ENCODE measurements around the gene ZNF283.
A peak's percentile ranks its signal among the peaks of the same experiment; 100 is the strongest.

The ZNF283 gene

DNA sequence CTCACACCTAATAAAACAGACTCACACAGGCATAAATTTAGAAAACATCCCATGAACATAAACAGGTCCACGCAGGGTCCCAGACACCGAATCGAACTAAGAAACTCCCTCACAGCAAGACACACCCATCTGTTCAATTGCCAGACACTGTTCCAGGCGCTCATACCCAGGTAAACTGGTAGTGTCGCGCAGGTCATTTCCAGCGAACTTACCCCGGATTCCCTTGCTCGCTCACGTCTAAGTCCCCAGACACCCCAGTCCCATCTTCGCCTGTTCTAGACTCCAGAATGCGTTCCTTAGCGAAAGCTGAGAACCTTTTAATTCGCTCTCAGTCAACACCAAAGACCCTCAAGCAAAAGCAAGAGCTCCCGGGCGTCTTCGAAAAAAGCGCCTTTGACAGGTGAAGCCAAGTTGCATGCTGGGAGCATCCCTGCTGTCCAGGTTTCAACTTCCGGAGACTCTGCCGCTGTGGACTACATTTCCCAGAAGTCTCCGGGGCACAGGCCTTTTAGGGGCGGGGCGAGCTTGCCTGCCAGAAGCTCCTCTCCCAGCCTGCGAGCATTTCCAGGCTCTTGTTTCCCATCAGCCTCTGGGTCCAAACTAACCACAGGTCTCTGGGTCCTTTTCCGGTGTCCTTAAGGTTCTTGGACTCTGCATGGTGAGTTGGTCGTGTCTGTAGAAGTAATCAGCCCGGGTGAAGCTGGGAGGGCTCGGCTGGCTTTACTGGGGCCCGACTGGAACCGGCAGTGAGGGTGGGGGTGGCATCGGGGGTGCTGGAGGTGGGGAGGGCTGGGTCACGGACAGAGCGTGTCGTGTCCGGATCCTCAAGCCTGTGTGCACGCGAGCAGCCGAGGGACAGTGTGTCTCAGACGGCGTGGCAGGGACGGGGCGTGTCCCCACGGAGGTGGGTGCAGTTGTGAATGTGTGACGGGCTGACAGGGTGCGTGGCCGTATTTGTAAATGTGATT is at the start of gene ZNF283:
ZNF283 (plus strand) TSS at position 535 of the 968 bp plus-strand sequence. CDS start 6,184 bp downstream, outside the sequence.
- DNase-seq (ENCODE audit: low read depth), result peak; percentile 92

DNA sequence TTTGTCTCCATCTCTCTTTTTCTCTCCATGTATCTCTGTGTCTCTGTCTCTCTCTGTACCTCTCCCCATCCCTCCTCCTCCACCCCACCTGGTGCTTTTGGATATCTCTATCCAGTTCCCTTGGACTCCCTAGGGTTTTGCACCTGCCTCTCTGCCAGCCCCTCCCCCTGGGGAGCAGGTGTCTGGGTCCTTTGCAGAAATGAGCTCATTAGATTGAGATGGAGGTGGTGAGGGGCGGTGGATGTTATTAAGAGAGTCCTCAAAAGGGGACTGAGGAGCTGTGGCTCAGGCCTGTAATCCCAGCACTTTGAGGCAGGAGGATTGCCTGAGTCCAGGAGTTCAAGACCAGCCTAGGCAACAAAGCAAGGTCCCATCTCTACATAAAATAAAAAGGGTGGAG is 48.5 kb upstream of the ZNF283 start:
- no peak for DNase-seq (ENCODE audit: low read depth)

DNA sequence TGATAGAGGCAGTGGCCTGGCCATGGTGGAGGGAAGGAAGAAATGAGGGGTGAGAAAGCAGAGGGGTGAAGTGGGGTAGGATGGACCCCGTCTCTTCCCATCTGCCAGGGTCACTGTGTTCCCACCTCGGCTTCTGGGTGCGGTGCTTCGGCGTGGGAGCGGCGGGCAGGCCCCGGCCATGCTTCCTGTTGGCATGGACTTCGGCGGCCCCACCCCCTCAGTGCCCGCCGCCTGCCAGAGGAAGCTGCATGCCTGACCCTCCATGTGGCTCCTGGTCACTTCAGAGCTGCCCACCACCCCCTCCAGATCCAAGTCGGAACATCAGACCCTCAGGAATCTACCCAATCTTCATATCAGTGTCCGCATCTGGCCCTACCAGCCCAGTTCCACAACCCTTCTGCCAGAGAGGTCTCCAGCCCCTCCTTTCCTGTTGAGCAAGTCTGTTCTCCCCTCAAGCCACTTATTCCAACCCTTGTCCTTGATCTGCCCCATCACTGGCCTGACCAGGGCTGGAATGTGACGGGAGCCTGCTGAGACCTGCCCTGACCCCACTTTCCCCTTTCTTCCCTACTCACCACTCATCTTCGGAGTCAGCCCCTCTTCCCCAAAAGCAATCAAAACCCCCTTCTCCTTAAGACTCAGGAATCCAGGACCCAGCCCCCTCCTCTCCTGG is 47.8 kb upstream of the ZNF283 start:
- no peak for DNase-seq (ENCODE audit: low read depth)

DNA sequence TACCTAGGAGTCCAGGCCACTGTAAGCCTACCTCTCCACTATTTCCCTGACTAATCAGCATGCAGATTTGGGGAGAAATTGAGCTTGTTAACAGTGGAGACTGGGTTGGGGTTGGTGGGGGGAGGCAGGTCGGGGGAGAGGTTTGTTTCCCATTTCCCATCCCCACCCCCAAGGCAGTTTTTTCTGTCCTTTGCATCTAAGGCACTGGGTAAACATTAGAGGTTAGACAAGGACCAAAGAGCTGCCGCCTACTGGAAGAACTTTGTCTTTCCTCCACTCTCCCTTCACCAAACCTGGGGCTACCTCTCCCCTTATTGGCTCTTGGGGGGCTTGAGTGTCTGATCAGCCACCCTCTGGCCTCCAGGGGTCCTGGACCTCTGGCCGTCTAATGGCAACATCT is 47.3 kb upstream of the ZNF283 start:
- DNase-seq (ENCODE audit: low read depth), result no peak

DNA sequence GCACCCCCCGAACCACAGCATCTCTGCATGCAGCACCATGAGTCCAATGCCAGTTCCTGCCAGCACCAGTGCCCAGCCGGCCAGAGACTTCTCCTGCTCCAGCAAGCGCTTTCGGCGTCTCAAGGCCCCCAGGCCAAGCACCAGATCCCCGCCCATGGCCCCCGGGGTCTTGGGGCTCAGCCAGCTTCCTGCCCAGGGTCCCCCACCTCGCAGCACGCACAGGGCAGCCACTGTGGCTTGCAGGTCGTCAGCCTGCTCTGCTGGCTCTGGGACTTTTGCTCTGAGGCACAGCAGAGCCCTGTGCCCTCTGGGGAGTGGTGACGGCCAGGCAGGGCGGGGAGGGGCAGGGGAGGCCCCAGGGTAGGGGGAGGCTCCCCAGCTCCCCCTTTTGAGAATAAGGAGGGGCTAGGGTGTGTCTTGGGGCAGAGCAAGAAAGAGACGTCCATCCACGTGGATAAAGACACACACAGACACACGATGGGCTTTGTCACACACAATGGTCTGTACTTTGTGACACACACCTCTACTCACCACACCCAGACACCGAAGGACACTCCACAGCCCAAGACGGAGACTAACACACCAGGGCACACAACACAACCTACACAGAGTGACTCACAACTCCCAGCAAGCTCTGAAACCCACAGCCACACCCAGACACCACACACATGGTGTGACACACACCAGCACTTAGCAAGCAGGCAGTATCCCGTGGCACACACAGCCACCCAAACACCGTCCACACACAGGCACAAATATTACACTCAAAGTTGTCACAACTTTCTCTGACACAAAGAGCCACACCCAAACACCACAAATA is 46.2 kb upstream of the ZNF283 start, which contains the start of gene KCNN4:
KCNN4 (minus strand) TSS at position 268 of the 820 bp plus-strand sequence; CDS start at position 156, 112 bp downstream.
- DNase-seq (ENCODE audit: low read depth), result peak; percentile 66

DNA sequence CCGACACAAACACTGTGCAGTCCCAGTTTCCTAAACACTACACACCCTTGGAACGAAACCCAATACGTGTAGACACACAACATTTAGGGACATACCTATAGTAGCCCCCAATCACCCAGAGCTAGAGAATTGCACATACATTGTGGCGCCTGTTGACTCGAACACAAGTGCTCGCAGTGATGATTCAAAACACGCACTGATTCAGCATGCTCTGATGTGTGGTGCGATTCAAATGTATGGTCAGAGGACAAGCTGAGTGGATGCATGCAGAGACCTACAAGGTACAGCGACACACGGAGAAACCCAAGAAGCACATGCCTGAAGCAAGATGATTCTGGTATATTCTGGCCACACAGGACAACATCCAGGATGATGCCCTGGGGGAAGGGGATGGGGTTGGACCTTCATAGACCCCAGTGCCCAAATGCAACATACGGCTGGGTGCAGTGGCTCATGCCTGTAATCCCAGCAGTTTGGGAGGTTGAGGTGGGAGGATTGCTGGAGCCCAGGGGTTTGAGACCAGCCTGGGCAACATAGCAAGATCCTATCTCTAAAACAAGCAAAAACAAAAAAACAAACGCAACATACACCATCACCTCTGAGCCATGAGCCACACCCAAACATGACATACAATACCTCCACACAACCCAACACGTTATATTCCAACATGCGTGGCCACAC is 45.4 kb upstream of the ZNF283 start:
- no peak for DNase-seq (ENCODE audit: low read depth)

DNA sequence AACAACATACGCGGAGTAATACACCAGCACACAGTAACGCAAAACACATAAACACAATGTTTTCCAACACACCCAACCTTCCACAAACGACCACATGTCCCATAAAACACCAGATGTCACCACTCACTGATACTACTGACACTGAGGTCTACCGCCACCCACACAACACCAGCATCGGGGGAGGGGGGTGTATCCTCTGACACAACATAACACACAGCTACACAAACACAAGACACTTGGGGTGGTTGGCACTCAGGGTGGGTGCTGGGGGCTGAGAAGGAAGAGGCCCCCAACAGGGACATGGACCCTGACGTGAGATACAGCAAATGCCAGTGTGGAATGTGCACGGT is 44.8 kb upstream of the ZNF283 start:
- DNase-seq (ENCODE audit: low read depth), result no peak

DNA sequence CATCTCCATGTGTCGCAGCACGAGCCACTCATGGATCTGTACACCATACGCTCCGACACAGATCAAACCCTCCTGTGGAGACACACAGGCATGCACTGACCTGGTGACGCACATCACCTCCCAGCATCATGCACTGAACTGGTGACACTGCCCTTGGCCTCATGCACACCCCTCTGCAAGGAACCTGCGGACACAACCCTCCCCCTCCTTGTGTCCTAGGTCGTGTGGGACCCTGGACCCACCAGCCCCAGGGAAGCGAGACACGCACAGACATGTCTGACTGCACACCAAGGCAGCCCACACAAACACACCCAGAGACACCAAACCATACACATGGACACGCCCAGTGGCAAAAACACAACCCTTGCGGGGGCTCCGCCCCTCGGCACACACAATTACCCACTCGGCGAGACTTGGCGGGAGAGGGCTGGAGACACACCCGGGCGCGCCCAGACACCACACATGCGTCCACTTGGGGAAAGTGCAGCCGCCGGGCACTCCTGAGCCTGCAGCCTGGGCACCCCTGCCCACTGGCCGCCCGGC is 44.4 kb upstream of the ZNF283 start:
- no peak for DNase-seq (ENCODE audit: low read depth)

DNA sequence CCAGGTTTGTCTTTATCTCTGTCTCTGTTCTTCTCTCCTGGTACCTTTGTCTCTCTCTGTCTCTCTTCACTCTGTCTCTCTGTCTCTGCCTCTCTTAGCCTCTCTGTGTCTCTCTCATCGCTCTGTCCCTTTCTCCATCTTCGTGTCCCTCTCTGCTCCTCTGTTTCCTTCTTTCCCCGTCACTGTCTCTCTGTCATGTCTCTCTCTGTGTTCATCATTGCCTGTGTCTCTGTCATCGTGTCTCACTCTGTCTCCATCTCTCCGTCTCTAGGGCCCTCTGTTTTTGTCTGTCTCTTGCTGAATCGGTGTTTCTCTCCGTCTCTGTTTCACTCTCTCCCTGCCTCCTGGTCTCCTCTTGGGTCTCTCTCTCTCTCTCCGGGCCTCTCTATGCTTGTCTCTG is 43.5 kb upstream of the ZNF283 start:
- no peak for DNase-seq (ENCODE audit: low read depth)

DNA sequence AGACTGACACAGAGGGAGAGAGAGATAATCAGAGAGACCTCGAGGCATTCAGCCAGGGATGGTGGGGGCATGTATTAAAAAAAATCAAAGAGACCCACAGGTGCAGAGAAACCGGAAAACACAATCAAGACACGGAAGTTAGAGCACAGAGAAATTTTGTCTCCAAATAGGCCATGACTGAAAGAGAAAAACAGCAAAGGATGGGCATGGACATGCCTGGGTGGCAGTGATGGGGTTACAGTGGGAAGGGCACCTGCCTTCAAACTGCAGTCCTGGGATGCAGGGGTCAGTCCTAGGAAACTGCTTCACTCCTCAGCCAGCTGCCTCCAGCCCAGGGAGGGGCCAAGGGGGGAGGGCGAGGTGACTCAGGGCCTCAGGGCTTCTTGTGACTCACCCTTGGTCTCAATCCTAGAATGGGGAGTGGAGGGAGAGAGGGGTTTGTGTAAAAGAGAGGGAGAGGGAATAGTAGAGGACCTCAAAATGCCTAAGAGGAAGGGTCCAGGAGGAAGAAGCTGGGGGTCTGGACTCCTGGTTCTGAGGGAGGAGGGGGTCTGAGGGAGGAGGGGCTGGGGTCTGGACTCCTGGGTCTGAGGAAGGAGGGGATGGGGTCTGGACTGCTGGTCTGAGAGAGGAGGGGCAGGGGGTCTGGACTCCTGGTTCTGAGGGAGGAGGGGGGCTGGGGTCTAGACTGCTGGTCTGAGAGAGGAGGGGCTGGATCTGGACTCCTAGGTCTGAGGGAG is 42.7 kb upstream of the ZNF283 start:
- DNase-seq (ENCODE audit: low read depth), result peak; percentile 80

DNA sequence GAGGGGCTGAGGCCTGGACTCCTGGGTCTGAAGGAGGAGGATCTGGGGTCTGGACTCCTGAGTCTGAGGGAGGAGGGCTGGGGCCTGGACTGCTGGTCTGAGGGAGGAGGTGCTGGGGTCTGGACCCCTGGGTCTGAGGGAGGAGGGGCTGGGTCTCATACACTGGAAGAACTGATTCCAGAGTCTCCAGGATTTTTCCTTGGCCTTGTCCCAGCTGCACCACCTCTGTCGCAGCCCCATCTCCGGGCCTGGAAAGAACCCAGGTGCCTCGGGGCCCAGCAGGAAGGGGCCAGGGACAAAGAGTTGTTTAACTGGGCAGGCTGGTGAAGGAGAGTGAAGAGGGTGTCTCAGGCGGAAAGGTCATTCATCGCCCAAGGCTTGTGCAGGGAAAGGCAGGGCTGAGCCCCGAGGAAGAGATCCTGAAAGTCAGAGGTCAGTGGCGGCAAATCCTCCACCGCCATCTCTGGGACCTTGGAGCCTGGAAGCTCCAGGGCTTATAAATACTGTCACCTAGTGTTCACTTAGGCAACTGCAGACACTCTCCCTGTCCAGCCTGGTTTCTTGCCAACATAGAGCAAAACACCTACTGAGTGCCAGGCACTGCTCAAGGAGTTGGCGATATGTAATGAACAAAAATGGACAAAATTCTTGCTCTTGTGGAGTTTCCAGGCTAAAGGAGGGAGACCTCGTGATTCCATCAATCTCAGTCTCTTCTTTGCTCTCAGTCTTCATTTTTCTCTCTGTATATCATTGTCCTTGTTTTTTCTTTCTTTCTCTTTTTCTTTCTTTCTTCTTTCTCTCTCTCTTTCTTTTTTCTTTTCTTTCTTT is 41.9 kb upstream of the ZNF283 start:
- DNase-seq (ENCODE audit: low read depth), result peak; percentile 61

DNA sequence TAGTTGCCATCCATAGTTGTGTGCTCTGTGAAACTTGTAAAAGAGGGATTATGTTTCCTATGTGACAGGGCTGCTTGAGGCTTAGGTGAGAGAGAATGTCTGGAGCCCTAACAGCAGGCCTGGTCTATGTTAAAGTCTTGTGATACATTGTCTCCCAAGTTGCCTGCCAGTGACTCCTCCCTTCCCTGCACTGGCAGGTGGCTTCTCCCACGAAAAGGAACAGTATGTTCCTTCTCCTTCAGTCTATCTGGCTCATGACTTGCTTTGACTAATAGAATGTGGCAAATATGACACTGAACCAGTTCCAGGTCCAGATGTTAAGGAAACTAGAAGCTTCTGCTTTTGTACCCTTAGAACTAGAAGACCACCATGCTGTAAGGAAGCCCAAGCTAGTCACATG is 40.5 kb upstream of the ZNF283 start:
- DNase-seq (ENCODE audit: low read depth), result peak; percentile 15

DNA sequence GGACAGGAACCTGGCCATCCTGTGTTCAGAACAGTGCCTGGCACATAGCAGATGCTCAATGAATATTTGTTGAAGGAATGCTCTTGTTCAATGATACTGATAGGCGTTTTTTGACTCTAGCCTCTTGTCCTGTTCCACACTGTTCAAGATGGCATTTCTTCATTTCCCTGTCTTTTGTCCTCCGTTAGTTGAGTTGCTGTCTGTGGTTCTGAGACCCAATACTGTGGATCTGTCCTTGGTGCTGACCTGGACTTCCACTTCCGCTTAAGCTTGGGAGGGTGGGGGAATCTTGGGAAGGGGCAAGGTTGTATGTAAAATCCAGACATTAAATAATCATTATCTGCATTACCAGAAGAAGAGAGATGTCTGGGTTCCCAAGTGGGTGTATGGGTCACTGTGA is 38.1 kb upstream of the ZNF283 start:
- peak; percentile 58 for DNase-seq (ENCODE audit: low read depth)

DNA sequence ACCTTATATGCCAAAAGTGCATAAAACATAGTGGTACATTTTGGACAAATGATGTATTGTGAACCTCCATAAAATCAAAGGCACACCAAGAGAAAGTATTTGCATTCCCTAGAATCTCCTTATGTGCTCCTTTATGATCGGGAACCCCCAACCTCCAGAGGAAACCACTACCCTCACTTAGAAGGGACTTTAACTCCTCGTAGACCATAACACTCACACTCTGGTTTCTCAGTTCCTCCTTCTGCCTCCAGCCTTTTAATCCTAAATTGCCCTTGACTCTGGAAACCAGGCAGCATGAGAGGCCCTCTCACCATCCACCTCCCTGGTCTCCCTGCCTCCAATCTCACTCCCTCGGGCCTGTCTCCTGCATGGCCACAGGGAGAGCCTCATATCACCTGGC is 36.5 kb upstream of the ZNF283 start:
- no peak for DNase-seq (ENCODE audit: low read depth)

DNA sequence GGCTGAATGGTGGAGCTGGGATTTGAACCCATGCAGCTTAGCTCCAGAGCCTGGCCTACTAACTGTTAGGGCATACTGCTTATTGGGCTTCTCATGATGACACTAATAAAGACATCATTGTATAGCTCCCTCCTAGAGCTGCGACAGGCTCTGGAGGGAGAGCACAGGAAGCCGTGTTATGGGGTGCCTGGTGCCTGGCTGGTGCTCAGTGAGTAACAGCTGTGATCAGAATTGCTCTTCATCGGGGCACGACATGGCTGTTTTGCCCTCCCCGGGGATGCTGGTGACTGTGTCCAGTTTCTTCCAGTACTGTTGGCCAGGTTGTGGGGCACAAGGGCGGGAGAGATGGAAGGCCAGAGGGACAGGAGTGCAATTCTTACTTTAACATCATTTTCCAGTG is 30.0 kb upstream of the ZNF283 start:
- DNase-seq (ENCODE audit: low read depth), result no peak

DNA sequence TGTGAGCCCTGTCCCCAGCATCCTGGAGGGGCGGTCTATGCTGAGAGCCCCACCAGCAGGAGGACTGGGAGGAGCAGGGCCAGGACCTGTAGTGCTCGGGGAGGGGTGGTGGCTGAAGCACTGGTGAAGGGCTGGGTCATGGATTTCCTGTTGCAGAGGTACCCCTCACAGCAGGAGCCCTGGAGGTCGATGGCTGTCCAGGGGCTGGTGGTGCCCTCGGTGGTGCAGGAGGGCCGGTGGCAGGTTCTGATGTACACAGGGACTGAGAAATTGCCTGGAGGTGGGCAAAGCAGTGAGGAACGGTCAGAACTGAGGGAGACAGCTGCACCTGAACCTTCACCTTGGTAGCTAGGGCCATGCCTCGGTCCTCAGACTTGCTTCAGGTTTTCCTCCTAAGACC is 29.6 kb upstream of the ZNF283 start:
- DNase-seq (ENCODE audit: low read depth), result no peak

DNA sequence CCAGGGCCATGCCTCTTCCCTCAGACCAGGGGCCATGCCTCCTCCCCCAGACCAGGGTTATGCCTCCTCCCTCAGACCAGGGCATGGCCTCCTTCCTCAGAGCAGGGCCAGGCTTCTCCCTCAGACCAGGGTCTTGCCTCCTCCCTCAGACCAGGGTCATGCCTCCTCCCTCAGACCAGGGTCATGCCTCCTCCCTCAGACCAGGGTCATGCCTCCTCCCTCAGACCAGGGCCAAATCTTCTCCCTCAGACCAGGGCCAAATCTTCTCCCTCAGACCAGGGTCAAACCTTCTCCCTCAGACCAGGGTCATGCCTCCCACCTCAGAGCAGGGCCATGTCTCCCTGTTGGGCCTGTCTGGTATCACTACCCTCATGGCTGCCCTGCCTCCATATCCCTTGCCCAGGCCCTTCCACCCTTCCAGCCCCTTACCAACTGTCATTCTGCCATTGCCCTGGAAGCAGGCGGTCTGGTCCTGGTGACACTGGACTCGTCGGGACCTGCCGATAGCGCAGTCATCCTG is 29.0 kb upstream of the ZNF283 start:
- DNase-seq (ENCODE audit: low read depth), result no peak

DNA sequence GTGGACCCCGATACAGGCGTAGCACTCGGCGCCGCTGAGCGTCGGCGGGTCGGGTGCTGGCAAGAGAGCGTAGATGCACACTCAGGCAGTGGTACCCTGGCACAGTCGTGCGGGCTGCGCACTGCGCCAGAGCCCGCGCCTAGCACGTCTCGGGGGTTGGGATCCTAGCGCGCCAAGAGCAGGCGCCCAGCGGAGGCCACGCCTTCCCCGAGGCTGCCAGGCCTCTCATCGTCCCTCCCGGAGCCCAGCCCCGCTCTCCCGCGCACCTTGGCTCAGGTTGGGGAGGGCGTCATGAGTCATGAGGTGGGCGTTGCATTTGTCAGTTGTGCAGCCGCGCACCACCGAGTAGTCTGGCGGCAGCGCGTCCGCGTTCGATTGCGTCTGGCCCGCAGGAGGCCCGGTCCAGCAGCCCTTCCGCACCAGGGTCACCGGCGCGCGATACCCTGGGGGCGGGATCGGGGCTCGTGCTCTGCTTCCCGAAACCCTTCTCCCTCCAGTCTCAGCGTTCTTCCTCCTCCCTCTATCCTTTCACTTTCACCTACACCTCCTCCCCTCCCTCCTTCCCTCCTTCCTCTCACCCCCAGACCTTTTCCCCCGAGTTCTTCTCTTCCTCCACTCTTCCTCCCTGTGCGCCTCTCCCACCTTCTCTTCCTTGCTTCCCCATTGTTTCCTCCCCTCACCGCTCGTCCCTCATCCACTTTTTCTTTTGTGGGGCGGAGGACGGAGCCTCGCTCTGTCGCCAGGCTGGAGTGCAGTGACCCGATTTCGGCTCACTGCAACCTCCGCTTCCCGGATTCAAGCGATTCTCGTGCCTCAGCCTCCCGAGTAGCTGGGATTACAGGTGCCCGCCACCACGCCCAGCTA is 28.3 kb upstream of the ZNF283 start:
- peak; percentile 11 for DNase-seq (ENCODE audit: low read depth)
